NB4 (cell line): ENCODE measurements around the gene MLC1.

Experiments
- CTCF ChIP-seq: IDR thresholded peaks from one replicate; pipeline ENCODE4 v1.5.1; 2012; ENCODE audit warnings: low read depth, low read length
- MAX ChIP-seq: IDR thresholded peaks from 2 replicates; pipeline ENCODE4 v1.6.1; 2011; ENCODE audit warnings: low read depth, low read length

DNA sequence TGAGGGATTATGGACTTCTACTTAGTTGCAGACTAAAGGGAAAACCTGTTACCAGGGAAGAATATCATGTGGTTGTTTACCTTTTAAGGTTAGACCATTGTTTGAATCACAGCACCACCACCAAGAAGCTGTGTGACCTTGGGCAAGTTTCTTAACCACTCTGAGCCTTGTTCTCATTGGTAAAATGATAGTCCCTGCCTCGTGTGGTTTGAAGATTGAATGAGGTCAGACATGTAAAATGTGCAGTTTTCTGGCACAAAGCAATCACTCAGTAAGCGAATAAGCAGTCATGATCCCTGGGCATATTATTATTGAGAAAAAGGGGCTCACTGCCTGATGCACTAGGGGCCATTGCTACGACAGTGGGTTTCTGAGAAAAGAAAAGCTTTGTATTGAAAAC, 32.9 kb upstream of the MLC1 start:
- no peak for TF ChIP-seq CTCF
- no peak for TF ChIP-seq MAX
